Neural cell (in vitro differentiated cells): ENCODE results near the gene UNC45A. TPM values are rescaled to one million over a fixed set of nuclear protein-coding genes. Genes with fewer than 3 reads are reported as not detected.

Experiments used
- H2AFZ ChIP-seq: fragments of 200-600, 300-800 bp; sonication (generic), shearing (Covaris generic); 2 replicates; pipeline ENCODE4 v1.6.0; 2014; ENCODE audit warnings: low read depth, mild to moderate bottlenecking, antibody characterized with exemption, low read length, moderate library complexity
- H3F3A ChIP-seq: fragments of 200-600 bp; shearing (Covaris generic); 2 replicates; pipeline ENCODE4 v1.6.1; 2016; ENCODE audit warnings: mild to moderate bottlenecking, moderate library complexity, mixed read lengths, antibody characterized with exemption, low read length; ENCODE audit not compliant: insufficient read depth, poor library complexity, severe bottlenecking
- H3K27ac ChIP-seq: fragments of 200-600, 300-800 bp; sonication (generic), shearing (Covaris generic); 2 replicates; pipeline ENCODE4 v1.5.1; 2014; ENCODE audit warnings: mild to moderate bottlenecking, low read length, moderate library complexity
- H3K27me3 ChIP-seq: fragments of 300-800, 200-600 bp; sonication (generic), shearing (Covaris generic); 2 replicates; pipeline ENCODE4 v1.6.0; 2014; ENCODE audit warnings: mild to moderate bottlenecking, low read depth, low read length, moderate library complexity; ENCODE audit not compliant: insufficient read depth
- H3K36me3 ChIP-seq: fragments of 300-800, 200-600 bp; sonication (generic), shearing (Covaris generic); 2 replicates; pipeline ENCODE4 v1.5.1; 2014; ENCODE audit warnings: mild to moderate bottlenecking, antibody characterized with exemption, low read length, moderate library complexity; ENCODE audit not compliant: insufficient read depth
- H3K4me2 ChIP-seq: fragments of 300-800, 200-600 bp; sonication (generic), shearing (Covaris generic); 2 replicates; pipeline ENCODE4 v1.6.0; 2014; ENCODE audit warnings: mild to moderate bottlenecking, low read length
- H3K4me3 ChIP-seq: fragments of 300-800, 200-600 bp; sonication (generic), shearing (Covaris generic); 2 replicates; pipeline ENCODE4 v1.5.1; 2014; ENCODE audit warnings: mild to moderate bottlenecking, low read length, moderate library complexity
- H3K79me2 ChIP-seq: fragments of 200-600 bp; shearing (Covaris generic); replicated peaks from 2 replicates; pipeline ENCODE4 v1.6.0; 2014; ENCODE audit warnings: mild to moderate bottlenecking, low read length, moderate library complexity; ENCODE audit not compliant: insufficient read depth
- H3K9ac ChIP-seq: fragments of 300-800, 200-600 bp; sonication (generic), shearing (Covaris generic); 2 replicates; pipeline ENCODE4 v1.6.1; 2016; ENCODE audit warnings: mild to moderate bottlenecking, low read length, mixed read lengths
- H3K9me2 ChIP-seq: fragments of 200-600 bp; shearing (Covaris generic); 2 replicates; pipeline ENCODE4 v1.6.1; 2016; ENCODE audit warnings: mild to moderate bottlenecking, low read length, mixed read lengths; ENCODE audit not compliant: insufficient read depth
- H3K9me3 ChIP-seq: fragments of 200-600, 300-800 bp; sonication (generic), shearing (Covaris generic); 2 replicates; pipeline ENCODE4 v1.6.1; 2016; ENCODE audit warnings: mild to moderate bottlenecking, mixed run types, low read length, moderate library complexity, mixed read lengths
- H4K20me1 ChIP-seq: fragments of 200-600 bp; shearing (Covaris generic); 2 replicates; pipeline ENCODE4 v1.6.1; 2016; ENCODE audit warnings: mild to moderate bottlenecking, mixed run types; ENCODE audit not compliant: insufficient read depth
- EP300 ChIP-seq: fragments of 450-650 bp; conservative IDR thresholded peaks from 2 replicates; pipeline ENCODE4 v1.6.1; 2014; ENCODE audit warnings: antibody characterized with exemption, mild to moderate bottlenecking, moderate library complexity; ENCODE audit not compliant: poor library complexity, severe bottlenecking
- EZH2 ChIP-seq: fragments of 200-600, 300-800 bp; shearing (Covaris generic), sonication (generic); IDR thresholded peaks from 2 replicates; pipeline ENCODE4 v1.6.1; 2014; ENCODE audit warnings: antibody characterized with exemption, low read length, borderline replicate concordance, mild to moderate bottlenecking; ENCODE audit not compliant: insufficient read depth, poor library complexity, severe bottlenecking
- MXI1 ChIP-seq: fragments of 450-650 bp; conservative IDR thresholded peaks from 2 replicates; pipeline ENCODE4 v1.6.1; 2014; ENCODE audit warnings: antibody characterized with exemption, mild to moderate bottlenecking; ENCODE audit not compliant: poor library complexity, severe bottlenecking
- POLR2AphosphoS5 ChIP-seq: IDR thresholded peaks from 2 replicates; pipeline ENCODE4 v1.6.1; 2012
- RAD21 ChIP-seq: fragments of 450-650 bp; conservative IDR thresholded peaks from 2 replicates; pipeline ENCODE4 v1.6.1; 2014; ENCODE audit warnings: antibody characterized with exemption, mild to moderate bottlenecking, moderate library complexity
- SMC3 ChIP-seq: fragments of 450-650 bp; conservative IDR thresholded peaks from 2 replicates; pipeline ENCODE4 v1.6.1; 2014; ENCODE audit warnings: antibody characterized with exemption, mild to moderate bottlenecking, moderate library complexity; ENCODE audit not compliant: poor library complexity
- TAF1 ChIP-seq: IDR thresholded peaks from 2 replicates; pipeline ENCODE4 v1.6.1; 2012; ENCODE audit warnings: low read depth
- polyA plus RNA-seq: library from polyadenylated mRNA; depleted of rRNA; stranded (reverse); fragments of >200 nt; gene quantifications from 2 replicates; pipeline ENCODE4 v1.2.3, GENCODE V29; 2014
- TF ChIP-seq, protein P1 (sequence below): fragments of 450-650 bp; IDR thresholded peaks from 2 replicates; pipeline ENCODE4 v1.5.1; 2014; ENCODE audit warnings: antibody characterized with exemption, mild to moderate bottlenecking, moderate library complexity; ENCODE audit not compliant: poor library complexity, severe bottlenecking
- TF ChIP-seq, protein P2 (sequence below): IDR thresholded peaks from 2 replicates; pipeline ENCODE4 v1.6.1; 2012; ENCODE audit warnings: borderline replicate concordance

UNC45A gene
- polyA plus RNA-seq, 1 donor from 2014 or later: 41.3 TPM

DNA sequence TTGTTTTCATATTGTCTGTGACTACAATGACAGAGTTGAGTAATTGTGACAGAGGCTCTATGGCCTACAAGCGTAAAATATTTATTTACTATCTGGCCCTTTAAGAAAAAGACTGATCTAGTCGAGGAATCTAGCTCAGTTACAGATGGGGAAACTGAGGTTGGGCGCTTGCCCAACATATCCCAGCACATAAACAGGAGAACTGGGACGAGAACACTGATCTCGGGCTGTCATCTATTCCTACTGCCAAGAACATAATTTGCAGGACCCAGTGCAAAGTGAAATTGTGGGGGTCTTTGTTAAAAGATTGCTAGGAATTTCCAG is 48.8 kb upstream of the UNC45A start:
- H3K27ac ChIP-seq: no peak overlapping the region

DNA sequence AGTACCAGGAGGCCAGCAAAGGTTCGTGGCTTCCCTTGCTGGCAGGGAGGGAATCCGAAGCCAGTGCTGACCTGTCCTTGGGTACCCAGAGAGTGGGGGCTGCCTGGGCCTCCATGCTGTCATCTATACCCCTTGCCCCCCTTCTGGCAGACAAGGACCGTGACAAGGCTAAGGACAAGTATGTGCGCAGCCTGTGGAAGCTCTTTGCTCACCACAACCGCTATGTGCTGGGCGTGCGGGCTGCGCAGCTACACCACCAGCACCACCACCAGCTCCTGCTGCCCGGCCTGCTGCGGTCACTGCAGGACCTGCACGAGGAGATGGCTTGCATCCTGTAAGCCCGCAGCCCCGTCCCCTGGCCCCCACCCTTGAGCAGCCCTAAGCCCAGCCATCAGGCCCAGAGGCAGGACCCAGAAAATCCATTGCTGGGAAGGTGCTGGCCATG is 48.0 kb upstream of the UNC45A start:
- Histone ChIP-seq H3K36me3 (no peaks in the 10 kb centered on the region), H3F3A (no peaks in the 10 kb centered on the region), H4K20me1 (no peaks in the 10 kb centered on the region), H2AFZ (no peak overlapping the region), H3K9ac (no peak overlapping the region), H3K9me3 (no peaks in the 10 kb centered on the region), H3K9me2 (no peaks in the 10 kb centered on the region), H3K79me2 (no peaks in the 10 kb centered on the region), H3K4me3 (no peak overlapping the region), H3K4me2 (no peak overlapping the region), H3K27me3 (no peaks in the 10 kb centered on the region), H3K27ac (no peak overlapping the region)
- TF ChIP-seq EZH2 (no peak), SMC3 (no peak), TAF1 (no peak), RAD21 (no peak), MXI1 (no peak), EP300 (no peak), POLR2AphosphoS5 (no peak)
- TF ChIP-seq, protein P1, sequence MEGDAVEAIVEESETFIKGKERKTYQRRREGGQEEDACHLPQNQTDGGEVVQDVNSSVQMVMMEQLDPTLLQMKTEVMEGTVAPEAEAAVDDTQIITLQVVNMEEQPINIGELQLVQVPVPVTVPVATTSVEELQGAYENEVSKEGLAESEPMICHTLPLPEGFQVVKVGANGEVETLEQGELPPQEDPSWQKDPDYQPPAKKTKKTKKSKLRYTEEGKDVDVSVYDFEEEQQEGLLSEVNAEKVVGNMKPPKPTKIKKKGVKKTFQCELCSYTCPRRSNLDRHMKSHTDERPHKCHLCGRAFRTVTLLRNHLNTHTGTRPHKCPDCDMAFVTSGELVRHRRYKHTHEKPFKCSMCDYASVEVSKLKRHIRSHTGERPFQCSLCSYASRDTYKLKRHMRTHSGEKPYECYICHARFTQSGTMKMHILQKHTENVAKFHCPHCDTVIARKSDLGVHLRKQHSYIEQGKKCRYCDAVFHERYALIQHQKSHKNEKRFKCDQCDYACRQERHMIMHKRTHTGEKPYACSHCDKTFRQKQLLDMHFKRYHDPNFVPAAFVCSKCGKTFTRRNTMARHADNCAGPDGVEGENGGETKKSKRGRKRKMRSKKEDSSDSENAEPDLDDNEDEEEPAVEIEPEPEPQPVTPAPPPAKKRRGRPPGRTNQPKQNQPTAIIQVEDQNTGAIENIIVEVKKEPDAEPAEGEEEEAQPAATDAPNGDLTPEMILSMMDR: no peak
- TF ChIP-seq, protein P2, sequence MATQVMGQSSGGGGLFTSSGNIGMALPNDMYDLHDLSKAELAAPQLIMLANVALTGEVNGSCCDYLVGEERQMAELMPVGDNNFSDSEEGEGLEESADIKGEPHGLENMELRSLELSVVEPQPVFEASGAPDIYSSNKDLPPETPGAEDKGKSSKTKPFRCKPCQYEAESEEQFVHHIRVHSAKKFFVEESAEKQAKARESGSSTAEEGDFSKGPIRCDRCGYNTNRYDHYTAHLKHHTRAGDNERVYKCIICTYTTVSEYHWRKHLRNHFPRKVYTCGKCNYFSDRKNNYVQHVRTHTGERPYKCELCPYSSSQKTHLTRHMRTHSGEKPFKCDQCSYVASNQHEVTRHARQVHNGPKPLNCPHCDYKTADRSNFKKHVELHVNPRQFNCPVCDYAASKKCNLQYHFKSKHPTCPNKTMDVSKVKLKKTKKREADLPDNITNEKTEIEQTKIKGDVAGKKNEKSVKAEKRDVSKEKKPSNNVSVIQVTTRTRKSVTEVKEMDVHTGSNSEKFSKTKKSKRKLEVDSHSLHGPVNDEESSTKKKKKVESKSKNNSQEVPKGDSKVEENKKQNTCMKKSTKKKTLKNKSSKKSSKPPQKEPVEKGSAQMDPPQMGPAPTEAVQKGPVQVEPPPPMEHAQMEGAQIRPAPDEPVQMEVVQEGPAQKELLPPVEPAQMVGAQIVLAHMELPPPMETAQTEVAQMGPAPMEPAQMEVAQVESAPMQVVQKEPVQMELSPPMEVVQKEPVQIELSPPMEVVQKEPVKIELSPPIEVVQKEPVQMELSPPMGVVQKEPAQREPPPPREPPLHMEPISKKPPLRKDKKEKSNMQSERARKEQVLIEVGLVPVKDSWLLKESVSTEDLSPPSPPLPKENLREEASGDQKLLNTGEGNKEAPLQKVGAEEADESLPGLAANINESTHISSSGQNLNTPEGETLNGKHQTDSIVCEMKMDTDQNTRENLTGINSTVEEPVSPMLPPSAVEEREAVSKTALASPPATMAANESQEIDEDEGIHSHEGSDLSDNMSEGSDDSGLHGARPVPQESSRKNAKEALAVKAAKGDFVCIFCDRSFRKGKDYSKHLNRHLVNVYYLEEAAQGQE: no peak

More for the DNA sequence above, 48.8 kb upstream of the UNC45A start:
- no peaks in the 10 kb centered on the region for H3F3A ChIP-seq
- H2AFZ ChIP-seq: no peak overlapping the region
- H3K27me3 ChIP-seq: no peaks in the 10 kb centered on the region
- H3K4me2 ChIP-seq: no peak overlapping the region
- H3K9me2 ChIP-seq: no peaks in the 10 kb centered on the region
- H3K79me2 ChIP-seq: no peaks in the 10 kb centered on the region
- no peak overlapping the region for H3K4me3 ChIP-seq
- H3K9ac ChIP-seq: no peak overlapping the region
- H3K9me3 ChIP-seq: no peaks in the 10 kb centered on the region
- TF ChIP-seq, protein P1: no peak
- TF ChIP-seq POLR2AphosphoS5: no peak
- no peak for TF ChIP-seq SMC3
- TF ChIP-seq MXI1: no peak
- TF ChIP-seq EZH2: no peak
- no peak for TF ChIP-seq EP300
- TF ChIP-seq TAF1: no peak
- no peak for TF ChIP-seq RAD21
- TF ChIP-seq, protein P2: no peak
- no peaks in the 10 kb centered on the region for H3K36me3 ChIP-seq
- no peaks in the 10 kb centered on the region for H4K20me1 ChIP-seq
